Activated T-helper 2 cell treated with anti-CD3 and anti-CD28 coated beads, Interferon-gamma antibody, Interleukin-2, Interleukin-4, amounts not matched to agents 10 μg/mL and 5 μg/mL and 100 μg/mL, durations not matched to agents 14 hours and 24 hours and 36 hours (primary cell): ENCODE data around the gene FGF19. TPM values are rescaled to one million over a fixed set of nuclear protein-coding genes. Genes with fewer than 3 reads are reported as not detected.

Experiments used
- DNase-seq: peaks from one replicate; pipeline ENCODE4 v3.0.0; 2021; ENCODE audit warnings: low spot score
- H3K27ac Mint-ChIP-seq: one replicate; pipeline ENCODE4 v1.8.0; 2021; ENCODE audit warnings: mixed read lengths
- H3K27me3 Mint-ChIP-seq: one replicate; pipeline ENCODE4 v1.8.0; 2021; ENCODE audit warnings: low read depth, mixed read lengths
- H3K36me3 Mint-ChIP-seq: one replicate; pipeline ENCODE4 v1.8.0; 2021; ENCODE audit warnings: low read depth, mixed read lengths
- H3K4me1 Mint-ChIP-seq: one replicate; pipeline ENCODE4 v1.8.0; 2021; ENCODE audit warnings: low read depth, mixed read lengths
- H3K4me3 Mint-ChIP-seq: one replicate; pipeline ENCODE4 v1.8.0; 2021; ENCODE audit warnings: low read depth, mild to moderate bottlenecking, moderate library complexity, mixed read lengths
- H3K9me3 Mint-ChIP-seq: one replicate; pipeline ENCODE4 v1.8.0; 2021; ENCODE audit warnings: mixed read lengths
- intact Hi-C: fragments of 100-400 bp; cut with micrococcal nuclease; formaldehyde crosslinking; loops from one replicate; pipeline ENCODE4 v1.15.1; 2023
- total RNA-seq: library from RNA; stranded (reverse); gene quantifications from 2 replicates; pipeline ENCODE4 v1.2.3, GENCODE V29; 2022

Gene FGF19
- total RNA-seq, 1 donor from 2014 or later: not detected

DNA sequence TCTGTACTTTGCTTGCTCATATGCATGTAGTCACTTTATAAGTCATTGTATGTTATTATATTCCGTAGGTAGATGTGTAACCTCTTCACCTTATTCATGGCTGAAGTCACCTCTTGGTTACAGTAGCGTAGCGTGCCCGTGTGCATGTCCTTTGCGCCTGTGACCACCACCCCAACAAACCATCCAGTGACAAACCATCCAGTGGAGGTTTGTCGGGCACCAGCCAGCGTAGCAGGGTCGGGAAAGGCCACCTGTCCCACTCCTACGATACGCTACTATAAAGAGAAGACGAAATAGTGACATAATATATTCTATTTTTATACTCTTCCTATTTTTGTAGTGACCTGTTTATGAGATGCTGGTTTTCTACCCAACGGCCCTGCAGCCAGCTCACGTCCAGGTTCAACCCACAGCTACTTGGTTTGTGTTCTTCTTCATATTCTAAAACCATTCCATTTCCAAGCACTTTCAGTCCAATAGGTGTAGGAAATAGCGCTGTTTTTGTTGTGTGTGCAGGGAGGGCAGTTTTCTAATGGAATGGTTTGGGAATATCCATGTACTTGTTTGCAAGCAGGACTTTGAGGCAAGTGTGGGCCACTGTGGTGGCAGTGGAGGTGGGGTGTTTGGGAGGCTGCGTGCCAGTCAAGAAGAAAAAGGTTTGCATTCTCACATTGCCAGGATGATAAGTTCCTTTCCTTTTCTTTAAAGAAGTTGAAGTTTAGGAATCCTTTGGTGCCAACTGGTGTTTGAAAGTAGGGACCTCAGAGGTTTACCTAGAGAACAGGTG lies 51.8 kb downstream of the FGF19 start:
- Mint-ChIP-seq H3K4me3 (no peak overlapping the region), H3K27ac (no peak overlapping the region), H3K4me1 (no peaks in the 10 kb centered on the region), H3K36me3 (no peaks in the 10 kb centered on the region), H3K9me3 (no peaks in the 10 kb centered on the region), H3K27me3 (no peaks in the 10 kb centered on the region)
- DNase-seq: no peak
- intact Hi-C loops: no loop called here

DNA sequence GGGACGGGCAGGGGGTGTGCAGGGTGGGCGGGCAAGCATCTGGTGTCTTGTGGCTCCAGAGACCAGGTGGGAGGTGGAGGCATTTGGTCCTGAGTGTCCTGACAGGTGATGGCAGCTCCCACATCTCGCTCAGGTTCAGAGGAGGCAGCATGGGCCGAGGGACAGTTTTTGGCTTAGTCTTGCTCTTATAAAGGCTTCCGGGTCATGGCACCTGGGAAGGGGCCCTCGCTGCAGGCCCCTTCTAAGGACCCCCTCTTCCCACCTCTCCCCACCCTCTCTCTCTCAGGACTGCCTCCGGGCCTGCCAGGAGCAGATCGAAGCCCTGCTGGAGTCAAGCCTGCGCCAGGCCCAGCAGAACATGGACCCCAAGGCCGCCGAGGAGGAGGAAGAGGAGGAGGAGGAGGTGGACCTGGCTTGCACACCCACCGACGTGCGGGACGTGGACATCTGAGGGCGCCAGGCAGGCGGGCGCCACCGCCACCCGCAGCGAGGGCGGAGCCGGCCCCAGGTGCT lies 52.9 kb downstream of the FGF19 start:
- no peak overlapping the region for H3K4me3 Mint-ChIP-seq
- no peak overlapping the region for H3K27ac Mint-ChIP-seq
- H3K27me3 Mint-ChIP-seq: no peaks in the 10 kb centered on the region
- no peaks in the 10 kb centered on the region for H3K4me1 Mint-ChIP-seq
- intact Hi-C loops: no loop called here
- no peaks in the 10 kb centered on the region for H3K36me3 Mint-ChIP-seq
- DNase-seq: no peak
- H3K9me3 Mint-ChIP-seq: no peaks in the 10 kb centered on the region

GRCh38 chr11:69650081-69650831 lies 53.6 kb downstream of the FGF19 start:
- intact Hi-C loops: no loop called here
- H3K27ac Mint-ChIP-seq: no peak overlapping the region
- DNase-seq: no peak
- no peaks in the 10 kb centered on the region for H3K36me3 Mint-ChIP-seq
- no peaks in the 10 kb centered on the region for H3K9me3 Mint-ChIP-seq
- no peaks in the 10 kb centered on the region for H3K4me1 Mint-ChIP-seq
- H3K4me3 Mint-ChIP-seq: no peak overlapping the region
- no peaks in the 10 kb centered on the region for H3K27me3 Mint-ChIP-seq

- Mint-ChIP-seq H3K27me3 (no peaks in the 10 kb centered on the region), H3K27ac (no peak overlapping the region), H3K4me1 (no peaks in the 10 kb centered on the region), H3K9me3 (no peaks in the 10 kb centered on the region), H3K36me3 (no peaks in the 10 kb centered on the region), H3K4me3 (no peak overlapping the region)
- no peak for DNase-seq
- intact Hi-C loops: no loop called here
Observed at GRCh38 chr11:69649576-69649900, 54.3 kb downstream of the FGF19 start.

DNA sequence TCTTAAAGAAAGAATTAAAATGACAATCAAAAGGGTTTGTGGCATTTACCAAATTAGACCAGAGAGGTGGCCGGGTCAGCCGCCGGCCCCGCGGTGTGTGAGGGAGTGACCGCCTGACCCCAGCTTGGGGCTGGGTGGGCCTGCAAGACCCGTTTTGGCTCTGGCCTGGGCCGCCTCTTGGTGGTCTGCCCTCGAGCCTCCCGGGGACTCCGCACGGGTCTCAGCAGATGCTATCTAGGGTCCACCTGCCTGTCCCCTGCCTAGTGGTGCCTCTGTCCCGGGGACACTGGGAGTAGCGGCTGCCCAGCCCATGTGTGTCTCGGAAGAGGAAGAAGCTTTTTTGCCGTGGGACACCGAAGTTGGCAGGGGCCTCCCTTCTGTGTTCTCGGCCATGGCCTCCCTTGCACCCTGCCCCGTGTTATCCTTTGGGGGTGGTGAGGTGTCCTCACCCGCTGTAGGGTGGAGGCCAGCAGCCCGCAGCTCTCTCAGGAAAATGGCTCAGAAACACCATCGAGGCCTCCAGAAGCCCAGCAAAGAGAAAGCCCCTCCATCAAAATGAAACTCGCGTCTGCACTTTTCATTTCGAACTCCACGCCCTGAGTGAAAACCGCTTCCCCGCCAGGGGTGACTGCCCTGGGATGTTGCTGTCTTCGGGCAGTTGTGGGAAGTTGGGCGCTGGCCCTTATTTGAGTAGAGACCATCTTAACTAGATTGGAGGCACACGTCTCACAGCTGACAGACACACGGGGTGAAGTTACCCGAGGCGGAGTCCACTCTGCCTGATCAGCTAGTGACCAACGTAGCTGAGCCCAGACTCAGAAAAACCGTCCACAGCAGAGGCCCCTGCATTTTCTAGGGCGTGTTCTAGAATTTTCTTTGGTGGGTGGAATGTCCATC lies 54.9 kb downstream of the FGF19 start:
- Mint-ChIP-seq H3K27ac (no peak overlapping the region), H3K4me3 (no peak overlapping the region), H3K4me1 (no peaks in the 10 kb centered on the region), H3K9me3 (no peaks in the 10 kb centered on the region), H3K27me3 (peaks cover 2% of the 10 kb centered on the region), H3K36me3 (no peaks in the 10 kb centered on the region)
- DNase-seq: no peak
- intact Hi-C loops: no loop called here

Other genes starting within 250 kb of the FGF19 start
- not detected in 2 replicates for gene LINC01488, start 222.4 kb downstream of the FGF19 start, total RNA-seq
- gene CCND1, start 62.9 kb downstream of the FGF19 start, total RNA-seq: 1.2 and 2.1 TPM in 2 replicates
- gene LTO1, start 28.7 kb downstream of the FGF19 start, total RNA-seq: 24.4 and 26.4 TPM in 2 replicates
- not detected in 2 replicates for gene FGF4, start 71.3 kb upstream of the FGF19 start, total RNA-seq
- not detected in 2 replicates for gene FGF3, start 115.4 kb upstream of the FGF19 start, total RNA-seq